Measurements from ENCODE around the gene PON1. TPM values are rescaled to one million over a fixed set of nuclear protein-coding genes. Genes with fewer than 3 reads are reported as not detected.

The PON1 gene
- polyA plus RNA-seq (ENCODE audit: insufficient read length in 4 of 4) = 1 to 10 TPM in 1 of 4 donors, under 1 TPM in 3; 0.52 to 1.4 (median 0.70) TPM

GRCh38 chr7:95324431-95324830, at the start of gene PON1:
TSS of gene PON1 (minus strand) at chr7:95324532. CDS start at chr7:95324475, 57 bp downstream.
- no peak for DNase-seq (ENCODE audit: low read depth in 4 of 4, low spot score in 2 of 4)

GRCh38 chr7:95373323-95373722, 49.0 kb upstream of the PON1 start:
- no peak for DNase-seq (ENCODE audit: low read depth in 4 of 4, low spot score in 2 of 4)

GRCh38 chr7:95368235-95368634, 43.9 kb upstream of the PON1 start:
- DNase-seq (ENCODE audit: low read depth in 4 of 4, low spot score in 2 of 4) = no peak

- no peak for DNase-seq (ENCODE audit: low read depth in 4 of 4, low spot score in 2 of 4)
These were observed 43.3 kb upstream of the PON1 start for GRCh38 chr7:95367606-95368005.

GRCh38 chr7:95365151-95365550, 40.8 kb upstream of the PON1 start:
- no peak for DNase-seq (ENCODE audit: low read depth in 4 of 4, low spot score in 2 of 4)

GRCh38 chr7:95357623-95358022, 33.3 kb upstream of the PON1 start:
- no peak for DNase-seq (ENCODE audit: low read depth in 4 of 4, low spot score in 2 of 4)

GRCh38 chr7:95342642-95343307, 18.4 kb upstream of the PON1 start:
- no peak for DNase-seq (ENCODE audit: low read depth in 4 of 4, low spot score in 2 of 4)

GRCh38 chr7:95342029-95342428, 17.7 kb upstream of the PON1 start:
- DNase-seq (ENCODE audit: low read depth in 4 of 4, low spot score in 2 of 4) = no peak

GRCh38 chr7:95340491-95340890, 16.2 kb upstream of the PON1 start:
- no peak for DNase-seq (ENCODE audit: low read depth in 4 of 4, low spot score in 2 of 4)

- no peak for DNase-seq (ENCODE audit: low read depth in 4 of 4, low spot score in 2 of 4)
These were observed 14.5 kb upstream of the PON1 start for GRCh38 chr7:95338832-95339231.

- DNase-seq (ENCODE audit: low read depth in 4 of 4, low spot score in 2 of 4) = no peak
These were observed 10.8 kb upstream of the PON1 start for GRCh38 chr7:95335093-95335492.

GRCh38 chr7:95334447-95334846, 10.1 kb upstream of the PON1 start:
- no peak for DNase-seq (ENCODE audit: low read depth in 4 of 4, low spot score in 2 of 4)

- no peak for DNase-seq (ENCODE audit: low read depth in 4 of 4, low spot score in 2 of 4)
These were observed 6.6 kb upstream of the PON1 start for GRCh38 chr7:95330961-95331337.

GRCh38 chr7:95330204-95330960, 6.0 kb upstream of the PON1 start:
- no peak for DNase-seq (ENCODE audit: low read depth in 4 of 4, low spot score in 2 of 4)

GRCh38 chr7:95327356-95327755, 3.0 kb upstream of the PON1 start:
- DNase-seq (ENCODE audit: low read depth in 4 of 4, low spot score in 2 of 4) = no peak

GRCh38 chr7:95323410-95324129, 762 bp downstream of the PON1 start:
- no peak for DNase-seq (ENCODE audit: low read depth in 4 of 4, low spot score in 2 of 4)

GRCh38 chr7:95322854-95323253, 1.5 kb downstream of the PON1 start:
- DNase-seq (ENCODE audit: low read depth in 4 of 4, low spot score in 2 of 4) = no peak

- no peak for DNase-seq (ENCODE audit: low read depth in 4 of 4, low spot score in 2 of 4)
These were observed 1.9 kb downstream of the PON1 start for GRCh38 chr7:95322396-95322795.

- no peak for DNase-seq (ENCODE audit: low read depth in 4 of 4, low spot score in 2 of 4)
These were observed 2.6 kb downstream of the PON1 start for GRCh38 chr7:95321720-95322119.

- DNase-seq (ENCODE audit: low read depth in 4 of 4, low spot score in 2 of 4) = no peak
These were observed 3.7 kb downstream of the PON1 start for GRCh38 chr7:95320651-95321050.

GRCh38 chr7:95319570-95319969, 4.8 kb downstream of the PON1 start:
- DNase-seq (ENCODE audit: low read depth in 4 of 4, low spot score in 2 of 4) = no peak

All from left renal cortex interstitium (tissue), 4 donors.